Measurements from ENCODE around the gene SHLD2.

DNA sequence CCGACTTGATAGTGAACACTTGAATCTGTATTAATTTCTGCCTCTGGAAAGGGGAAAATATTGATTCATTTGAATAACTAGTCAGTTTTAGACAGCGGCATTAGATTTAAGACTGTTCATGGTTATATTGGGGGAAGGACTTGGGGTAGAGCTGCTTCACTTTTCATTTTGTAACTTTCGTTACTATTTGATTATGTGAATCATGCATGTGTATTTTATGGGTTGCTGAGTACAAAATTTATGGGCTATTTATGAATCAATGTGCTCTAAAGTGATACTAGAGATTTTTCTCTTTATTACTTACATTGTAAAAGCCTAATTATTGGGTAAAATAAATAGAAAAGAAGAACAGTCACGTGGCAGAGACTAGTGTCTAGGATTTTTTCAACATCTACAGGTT is 5.3 kb upstream of the SHLD2 start:
- TF ChIP-seq, protein P1, sequence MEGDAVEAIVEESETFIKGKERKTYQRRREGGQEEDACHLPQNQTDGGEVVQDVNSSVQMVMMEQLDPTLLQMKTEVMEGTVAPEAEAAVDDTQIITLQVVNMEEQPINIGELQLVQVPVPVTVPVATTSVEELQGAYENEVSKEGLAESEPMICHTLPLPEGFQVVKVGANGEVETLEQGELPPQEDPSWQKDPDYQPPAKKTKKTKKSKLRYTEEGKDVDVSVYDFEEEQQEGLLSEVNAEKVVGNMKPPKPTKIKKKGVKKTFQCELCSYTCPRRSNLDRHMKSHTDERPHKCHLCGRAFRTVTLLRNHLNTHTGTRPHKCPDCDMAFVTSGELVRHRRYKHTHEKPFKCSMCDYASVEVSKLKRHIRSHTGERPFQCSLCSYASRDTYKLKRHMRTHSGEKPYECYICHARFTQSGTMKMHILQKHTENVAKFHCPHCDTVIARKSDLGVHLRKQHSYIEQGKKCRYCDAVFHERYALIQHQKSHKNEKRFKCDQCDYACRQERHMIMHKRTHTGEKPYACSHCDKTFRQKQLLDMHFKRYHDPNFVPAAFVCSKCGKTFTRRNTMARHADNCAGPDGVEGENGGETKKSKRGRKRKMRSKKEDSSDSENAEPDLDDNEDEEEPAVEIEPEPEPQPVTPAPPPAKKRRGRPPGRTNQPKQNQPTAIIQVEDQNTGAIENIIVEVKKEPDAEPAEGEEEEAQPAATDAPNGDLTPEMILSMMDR (conservative IDR thresholded peaks at IDR 0.05; ENCODE audit: low read length), result no peak
- no peak for TF ChIP-seq EZH2phosphoT487 (IDR thresholded peaks at IDR 0.05; ENCODE audit: borderline replicate concordance, low read depth, low read length)

All from OCI-LY7 (cell line).